Measurements from ENCODE around the gene ZC3H11A.

- TF ChIP-seq CTCF (IDR thresholded peaks at IDR 0.05) (no peak), POLR2A (IDR thresholded peaks at IDR 0.05) (no peak)
Measured at GRCh38 chr1:203813581-203814341, 18.3 kb downstream of the ZC3H11A start.
